ENCODE data around the gene CORO2B. TPM values are rescaled to one million over a fixed set of nuclear protein-coding genes. Genes with fewer than 3 reads are reported as not detected.

Gene CORO2B
- total and polyA plus RNA-seq, 4 donors, result 1.8 to 9.2 (median 5.0) TPM

DNA sequence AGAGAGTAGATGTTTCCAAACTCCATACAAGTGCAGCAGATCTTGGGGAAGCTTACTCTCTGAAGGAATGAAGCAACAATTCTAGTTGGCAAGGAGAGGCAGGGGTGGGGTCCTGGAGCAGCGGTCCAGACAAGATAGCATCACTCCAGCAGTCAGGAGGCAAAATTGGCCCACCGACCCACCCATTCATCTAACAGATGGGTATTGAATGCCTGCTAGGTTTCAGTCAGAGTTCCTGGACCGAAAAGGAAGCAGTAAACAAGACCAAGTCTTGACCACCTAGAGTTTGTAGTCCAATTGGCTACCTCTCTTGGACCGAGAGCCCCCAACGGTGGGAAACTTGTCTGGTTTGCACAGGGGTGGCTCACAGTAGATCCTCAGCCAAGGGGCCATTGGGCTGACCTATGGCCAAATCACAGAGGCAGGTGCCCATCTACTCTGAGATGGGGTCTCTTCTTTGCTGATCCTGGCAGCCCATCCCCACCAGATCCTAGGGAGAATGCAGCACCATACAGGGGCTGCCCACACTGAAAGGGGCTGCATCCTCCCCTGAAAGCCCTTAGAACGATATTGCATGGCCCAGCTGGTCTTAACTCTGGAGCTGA lies 74.3 kb downstream of the CORO2B start:
- no peaks in the 10 kb centered on the region for H3K4me1 ChIP-seq (ENCODE audit: control insufficient read depth in 1 of 2, insufficient read depth in 2 of 2, low read length in 2 of 2)
- no peak for ATAC-seq (ENCODE audit: low FRiP score)
- intact Hi-C loops (cut with DNase I), result no loop called here
- 94 to 95% methylated on average over 6 of the region's 6 CpGs for WGBS, 2 donors
- no peak overlapping the region for H3K4me3 ChIP-seq (ENCODE audit: low read length in 2 of 2)
- H3K9me3 ChIP-seq (ENCODE audit: control insufficient read depth, low read length), result no peaks in the 10 kb centered on the region
- no peaks in the 10 kb centered on the region for H3K27me3 ChIP-seq (ENCODE audit: control insufficient read depth in 1 of 2, insufficient read depth in 2 of 2, low read length in 1 of 2)
- no peak overlapping the region for H3K27ac ChIP-seq (ENCODE audit: low read depth in 1 of 2, low read length in 2 of 2)
- H3K36me3 ChIP-seq (ENCODE audit: control insufficient read depth in 1 of 2, insufficient read depth in 2 of 2, low read length in 1 of 2), result no peaks in the 10 kb centered on the region
- DNase-seq, result peak in 1 of 2 donors; percentile 30

DNA sequence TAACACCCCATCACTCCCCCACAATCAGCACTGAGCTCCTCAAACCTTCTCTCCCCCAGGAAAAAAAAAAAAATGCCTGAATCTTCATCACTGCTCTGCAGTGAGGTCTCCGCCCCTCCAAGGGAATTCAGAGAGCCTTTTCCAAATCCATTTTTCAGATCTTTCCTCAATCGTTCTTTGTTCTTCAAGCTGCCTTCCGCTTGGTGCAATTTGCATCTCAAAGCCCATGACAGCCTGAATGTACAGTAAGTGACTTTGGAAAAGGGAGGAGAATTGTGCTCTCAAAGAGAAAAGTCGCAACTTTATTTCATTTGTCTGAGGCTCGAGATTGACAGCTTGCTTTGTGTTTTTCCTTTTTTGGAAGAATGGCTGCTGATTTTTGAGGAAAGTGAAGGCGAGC lies 75.0 kb downstream of the CORO2B start:
- ATAC-seq (ENCODE audit: low FRiP score) (no peak), DNase-seq (no peak)
- H3K9me3 ChIP-seq (ENCODE audit: control insufficient read depth, low read length), result no peaks in the 10 kb centered on the region
- WGBS, 2 donors, result 85 to 87% methylated on average over 6 of the region's 6 CpGs
- no peak overlapping the region for H3K4me3 ChIP-seq (ENCODE audit: low read length in 2 of 2)
- intact Hi-C loops (cut with DNase I), result no loop called here
- H3K4me1 ChIP-seq (ENCODE audit: control insufficient read depth in 1 of 2, insufficient read depth in 2 of 2, low read length in 2 of 2), result no peaks in the 10 kb centered on the region
- no peaks in the 10 kb centered on the region for H3K27me3 ChIP-seq (ENCODE audit: control insufficient read depth in 1 of 2, insufficient read depth in 2 of 2, low read length in 1 of 2)
- H3K27ac ChIP-seq (ENCODE audit: low read depth in 1 of 2, low read length in 2 of 2), result no peak overlapping the region
- no peaks in the 10 kb centered on the region for H3K36me3 ChIP-seq (ENCODE audit: control insufficient read depth in 1 of 2, insufficient read depth in 2 of 2, low read length in 1 of 2)

- Histone ChIP-seq H3K4me1 (ENCODE audit: control insufficient read depth in 1 of 2, insufficient read depth in 2 of 2, low read length in 2 of 2) (no peaks in the 10 kb centered on the region), H3K27ac (ENCODE audit: low read depth in 1 of 2, low read length in 2 of 2) (no peak overlapping the region), H3K27me3 (ENCODE audit: control insufficient read depth in 1 of 2, insufficient read depth in 2 of 2, low read length in 1 of 2) (no peaks in the 10 kb centered on the region), H3K4me3 (ENCODE audit: low read length in 2 of 2) (no peak overlapping the region), H3K9me3 (ENCODE audit: control insufficient read depth, low read length) (no peaks in the 10 kb centered on the region), H3K36me3 (ENCODE audit: control insufficient read depth in 1 of 2, insufficient read depth in 2 of 2, low read length in 1 of 2) (no peaks in the 10 kb centered on the region)
- ATAC-seq (ENCODE audit: low FRiP score) (no peak), DNase-seq (peak in 1 of 2 donors; percentile 51)
- WGBS, 2 donors, result 88 to 89% methylated on average over 8 of the region's 8 CpGs
- intact Hi-C loops (cut with DNase I), result no loop called here
Observed at GRCh38 chr15:68654786-68655560, 76.2 kb downstream of the CORO2B start.

DNA sequence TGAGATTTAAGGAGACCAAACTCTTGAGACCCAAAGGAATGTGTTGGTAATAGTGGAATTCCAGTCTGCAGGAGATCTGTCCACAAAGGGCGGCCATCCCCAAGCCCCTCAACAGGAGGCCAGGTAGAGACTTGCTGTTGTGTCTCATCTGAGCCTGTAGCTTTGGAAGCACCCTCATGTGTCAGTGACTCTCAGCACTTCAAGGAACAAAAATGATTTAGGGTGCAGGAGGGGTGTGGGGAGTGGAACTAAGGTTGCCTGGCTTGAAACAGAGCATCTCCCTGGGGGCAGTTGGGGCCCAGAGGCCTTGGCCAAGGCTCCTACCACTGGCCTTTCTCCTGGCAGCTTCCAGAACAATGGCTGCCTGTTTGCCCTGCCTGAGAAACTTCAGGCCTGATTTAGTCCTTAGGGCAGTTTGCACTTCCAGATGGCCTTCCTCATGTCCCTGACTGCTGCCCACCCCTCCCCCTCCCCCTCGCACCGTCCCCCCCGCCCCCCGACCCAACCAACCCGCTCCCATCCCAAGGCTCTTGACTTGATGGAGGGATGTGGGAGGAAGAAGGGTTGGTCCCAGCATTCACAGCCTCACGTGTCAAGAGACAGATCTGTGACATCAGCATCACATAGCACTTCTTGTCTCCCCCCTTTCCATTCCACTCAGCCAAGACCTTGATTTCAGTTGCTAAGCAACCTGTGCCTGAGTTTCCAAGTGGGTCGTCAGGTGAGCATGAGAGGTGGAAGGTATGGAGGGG lies 77.1 kb downstream of the CORO2B start:
- intact Hi-C loops (cut with DNase I), result no loop called here
- Histone ChIP-seq H3K4me1 (ENCODE audit: control insufficient read depth in 1 of 2, insufficient read depth in 2 of 2, low read length in 2 of 2) (no peaks in the 10 kb centered on the region), H3K9me3 (ENCODE audit: control insufficient read depth, low read length) (no peaks in the 10 kb centered on the region), H3K4me3 (ENCODE audit: low read length in 2 of 2) (no peak overlapping the region), H3K27me3 (ENCODE audit: control insufficient read depth in 1 of 2, insufficient read depth in 2 of 2, low read length in 1 of 2) (no peaks in the 10 kb centered on the region), H3K27ac (ENCODE audit: low read depth in 1 of 2, low read length in 2 of 2) (no peak overlapping the region), H3K36me3 (ENCODE audit: control insufficient read depth in 1 of 2, insufficient read depth in 2 of 2, low read length in 1 of 2) (no peaks in the 10 kb centered on the region)
- DNase-seq (no peak), ATAC-seq (ENCODE audit: low FRiP score) (no peak)
- 80 to 84% methylated on average over 8 of the region's 8 CpGs for WGBS, 2 donors

- Histone ChIP-seq H3K4me3 (ENCODE audit: low read length in 2 of 2) (no peak overlapping the region), H3K4me1 (ENCODE audit: control insufficient read depth in 1 of 2, insufficient read depth in 2 of 2, low read length in 2 of 2) (no peaks in the 10 kb centered on the region), H3K36me3 (ENCODE audit: control insufficient read depth in 1 of 2, insufficient read depth in 2 of 2, low read length in 1 of 2) (no peaks in the 10 kb centered on the region), H3K27me3 (ENCODE audit: control insufficient read depth in 1 of 2, insufficient read depth in 2 of 2, low read length in 1 of 2) (no peaks in the 10 kb centered on the region), H3K27ac (ENCODE audit: low read depth in 1 of 2, low read length in 2 of 2) (no peak overlapping the region), H3K9me3 (ENCODE audit: control insufficient read depth, low read length) (no peaks in the 10 kb centered on the region)
- 91 to 93% methylated on average over 1 of the region's 1 CpG for WGBS, 2 donors
- intact Hi-C loops (cut with DNase I), result no loop called here
- peak in 1 of 2 donors; percentile 14 for DNase-seq
- ATAC-seq (ENCODE audit: low FRiP score), result no peak
Observed at GRCh38 chr15:68656438-68656739, 77.6 kb downstream of the CORO2B start.

DNA sequence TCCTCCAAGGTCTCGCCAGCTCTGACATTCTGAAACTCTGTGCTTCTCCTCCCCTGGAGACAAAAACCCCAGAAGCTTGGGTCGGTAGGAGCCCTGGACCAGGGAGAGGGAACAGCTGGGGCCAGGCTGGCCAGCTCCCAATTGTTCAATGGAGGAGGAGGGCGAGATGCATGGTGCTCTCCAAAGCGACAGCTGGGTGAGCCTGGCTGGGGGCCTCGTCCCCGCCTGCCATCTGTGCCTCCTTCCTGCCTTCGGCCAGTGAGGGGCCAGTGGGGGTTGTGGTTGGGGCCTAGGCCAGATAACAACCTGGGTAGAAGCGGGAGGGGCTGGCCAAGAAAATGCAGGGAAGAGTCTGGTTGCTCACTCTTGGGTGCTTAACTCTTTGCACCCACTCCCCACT lies 79.4 kb downstream of the CORO2B start:
- Histone ChIP-seq H3K36me3 (ENCODE audit: control insufficient read depth in 1 of 2, insufficient read depth in 2 of 2, low read length in 1 of 2) (no peaks in the 10 kb centered on the region), H3K4me1 (ENCODE audit: control insufficient read depth in 1 of 2, insufficient read depth in 2 of 2, low read length in 2 of 2) (no peaks in the 10 kb centered on the region), H3K9me3 (ENCODE audit: control insufficient read depth, low read length) (no peaks in the 10 kb centered on the region), H3K27ac (ENCODE audit: low read depth in 1 of 2, low read length in 2 of 2) (no peak overlapping the region), H3K27me3 (ENCODE audit: control insufficient read depth in 1 of 2, insufficient read depth in 2 of 2, low read length in 1 of 2) (no peaks in the 10 kb centered on the region), H3K4me3 (ENCODE audit: low read length in 2 of 2) (no peak overlapping the region)
- WGBS, 2 donors, result 74 to 88% methylated on average over 7 to 8 of the region's 8 CpGs
- ATAC-seq (ENCODE audit: low FRiP score) (no peak), DNase-seq (peak in 1 of 2 donors; percentile 50)
- intact Hi-C loops (cut with DNase I), result no loop called here

DNA sequence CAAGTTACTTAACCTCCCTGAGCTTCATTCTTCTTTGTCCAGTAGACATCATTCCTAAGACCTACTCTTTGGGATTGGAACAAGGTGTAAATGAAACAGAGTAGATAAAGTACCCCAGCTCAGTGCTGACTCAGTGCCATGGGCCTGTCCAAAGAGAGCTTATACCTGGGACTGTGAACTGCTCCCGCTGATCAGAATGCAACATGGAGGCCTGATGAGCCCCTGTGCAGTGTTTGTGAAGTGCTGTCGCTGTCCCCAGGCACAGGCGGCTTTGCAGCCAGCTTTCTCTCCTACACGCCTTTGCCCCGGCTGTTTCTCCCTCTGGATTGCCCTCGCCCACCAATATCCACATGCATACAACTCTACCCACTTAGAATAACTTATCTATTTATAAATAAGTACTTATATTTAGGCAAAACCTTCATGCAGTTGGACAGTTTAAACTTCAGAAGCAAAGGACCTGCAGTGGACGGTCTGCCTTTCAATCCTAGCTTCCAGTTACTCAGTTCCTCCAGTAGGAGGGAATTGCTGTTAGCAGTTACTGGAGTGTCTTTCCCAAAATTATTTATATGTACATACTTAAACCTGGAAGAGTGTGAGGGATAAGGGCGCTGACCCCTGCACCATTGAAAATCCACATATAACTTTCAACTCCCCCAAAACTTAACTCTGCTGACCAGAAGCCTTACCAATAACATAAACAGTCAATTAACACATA lies 80.0 kb downstream of the CORO2B start:
- no peak overlapping the region for H3K27ac ChIP-seq (ENCODE audit: low read depth in 1 of 2, low read length in 2 of 2)
- H3K36me3 ChIP-seq (ENCODE audit: control insufficient read depth in 1 of 2, insufficient read depth in 2 of 2, low read length in 1 of 2), result no peaks in the 10 kb centered on the region
- ATAC-seq (ENCODE audit: low FRiP score), result no peak
- H3K4me3 ChIP-seq (ENCODE audit: low read length in 2 of 2), result no peak overlapping the region
- no peaks in the 10 kb centered on the region for H3K4me1 ChIP-seq (ENCODE audit: control insufficient read depth in 1 of 2, insufficient read depth in 2 of 2, low read length in 2 of 2)
- H3K9me3 ChIP-seq (ENCODE audit: control insufficient read depth, low read length), result no peaks in the 10 kb centered on the region
- no peaks in the 10 kb centered on the region for H3K27me3 ChIP-seq (ENCODE audit: control insufficient read depth in 1 of 2, insufficient read depth in 2 of 2, low read length in 1 of 2)
- DNase-seq, result peak in 1 of 2 donors; percentile 22
- WGBS, 2 donors, result 82 to 85% methylated on average over 8 of the region's 8 CpGs
- intact Hi-C loops (cut with DNase I), result no loop called here

DNA sequence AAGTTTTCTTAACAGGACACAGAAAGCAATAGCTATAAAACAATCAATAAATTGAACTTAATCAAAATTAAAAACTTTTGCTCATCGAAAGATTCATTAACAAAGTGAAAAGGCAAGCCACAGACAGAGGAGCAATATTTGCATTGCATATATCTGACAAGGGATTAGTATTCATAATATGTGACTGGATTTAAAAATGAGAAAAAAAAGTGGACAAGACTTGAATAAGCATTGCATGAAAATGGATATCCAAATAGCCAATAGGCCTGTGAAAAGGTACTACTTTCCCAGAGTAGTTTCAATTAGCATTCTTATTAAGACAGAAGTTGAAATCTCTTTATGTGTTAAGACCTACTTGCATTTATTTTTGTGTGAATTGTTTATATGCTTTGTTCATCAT lies 84.7 kb downstream of the CORO2B start:
- Histone ChIP-seq H3K27ac (ENCODE audit: low read depth in 1 of 2, low read length in 2 of 2) (no peak overlapping the region), H3K4me1 (ENCODE audit: control insufficient read depth in 1 of 2, insufficient read depth in 2 of 2, low read length in 2 of 2) (no peaks in the 10 kb centered on the region), H3K36me3 (ENCODE audit: control insufficient read depth in 1 of 2, insufficient read depth in 2 of 2, low read length in 1 of 2) (no peaks in the 10 kb centered on the region), H3K27me3 (ENCODE audit: control insufficient read depth in 1 of 2, insufficient read depth in 2 of 2, low read length in 1 of 2) (no peaks in the 10 kb centered on the region), H3K9me3 (ENCODE audit: control insufficient read depth, low read length) (no peaks in the 10 kb centered on the region), H3K4me3 (ENCODE audit: low read length in 2 of 2) (no peak overlapping the region)
- ATAC-seq (ENCODE audit: low FRiP score), result no peak
- 93 to 96% methylated on average over 1 of the region's 1 CpG for WGBS, 2 donors
- intact Hi-C loops (cut with DNase I), result no loop called here
- DNase-seq, result no peak
